Spleen (tissue), 7 donors: ENCODE measurements around the gene PIAS4.

Source experiments
- CTCF ChIP-seq, 11 experiments: fragments of 200-600 bp in 7 of 11; fragments of 450-650 bp in 4 of 11; sonication (generic) in 4 of 11; IDR thresholded peaks in 8 of 11; conservative IDR thresholded peaks in 3 of 11; 1 replicate in 7 of 11; 2 replicates in 4 of 11; pipeline versions ENCODE4 v1.4.0 to v1.8.0; 2016 to 2021; ENCODE audit warnings: antibody characterized with exemption in 11 of 11, inconsistent platforms in 4 of 11, mild to moderate bottlenecking in 1 of 11
- POLR2A ChIP-seq, 3 donors: fragments of 450-650 bp; IDR thresholded peaks; one replicate each; pipeline ENCODE4 v1.5.1; 2017; ENCODE audit warnings: antibody characterized with exemption in 3 of 3, mild to moderate bottlenecking in 1 of 3
- POLR2AphosphoS5 ChIP-seq, 3 donors: sonication (generic); formaldehyde crosslinking; IDR thresholded peaks; one replicate each; pipeline ENCODE4 v1.5.1; 2017; ENCODE audit warnings: antibody characterized with exemption in 3 of 3
- donor health status: DM: no; HTN: no; CAD: no; lungs with moderate emphysema.
- donor health status: DM: no; HTN: no; CAD: no.
- donor health status: DM: no; HTN: no; CAD: no.

GRCh38 chr19:4045597-4046361 is 38.2 kb downstream of the PIAS4 start:
- TF ChIP-seq CTCF (IDR thresholded peaks at IDR 0.05 in 8 of 11, conservative IDR thresholded peaks at IDR 0.05 in 3 of 11), result no peak
- TF ChIP-seq POLR2A (IDR thresholded peaks at IDR 0.05), result no peak
- peak in 1 of 3 donors; percentile 28 for TF ChIP-seq POLR2AphosphoS5 (IDR thresholded peaks at IDR 0.05)
